WERI-Rb-1 (cell line): ENCODE data around the gene PRXL2C.

ENCODE experiments used
- DNase-seq: peaks from one replicate; pipeline ENCODE4 v3.0.0-alpha.2; 2020
- H3K27ac ChIP-seq: fragments of 250-450 bp; sonication (Bioruptor Pico); 2 replicates; pipeline ENCODE4 v1.5.1; 2020; ENCODE audit warnings: mild to moderate bottlenecking, moderate library complexity
- H3K27me3 ChIP-seq: fragments of 250-450 bp; sonication (Bioruptor Pico); 2 replicates; pipeline ENCODE4 v1.5.1; 2021; ENCODE audit warnings: mild to moderate bottlenecking, low read depth, moderate library complexity; ENCODE audit not compliant: insufficient read depth, severe bottlenecking
- H3K36me3 ChIP-seq: fragments of 250-450 bp; sonication (Bioruptor Pico); 2 replicates; pipeline ENCODE4 v1.5.1; 2020; ENCODE audit warnings: mild to moderate bottlenecking, moderate library complexity
- H3K4me3 ChIP-seq: 2 replicates; pipeline ENCODE4 v1.5.1; 2011; ENCODE audit warnings: low read depth, mild to moderate bottlenecking, control low read depth, low read length
- H3K9me3 ChIP-seq: fragments of 250-450 bp; sonication (Bioruptor Pico); 2 replicates; pipeline ENCODE4 v1.5.1; 2021; ENCODE audit warnings: mild to moderate bottlenecking, moderate library complexity; ENCODE audit not compliant: severe bottlenecking
- TF ChIP-seq, protein P1 (sequence below): IDR thresholded peaks from 2 replicates; pipeline ENCODE4 v1.5.1; 2011; ENCODE audit warnings: low read depth, mild to moderate bottlenecking, control low read depth, inconsistent platforms, low read length

The PRXL2C gene

DNA sequence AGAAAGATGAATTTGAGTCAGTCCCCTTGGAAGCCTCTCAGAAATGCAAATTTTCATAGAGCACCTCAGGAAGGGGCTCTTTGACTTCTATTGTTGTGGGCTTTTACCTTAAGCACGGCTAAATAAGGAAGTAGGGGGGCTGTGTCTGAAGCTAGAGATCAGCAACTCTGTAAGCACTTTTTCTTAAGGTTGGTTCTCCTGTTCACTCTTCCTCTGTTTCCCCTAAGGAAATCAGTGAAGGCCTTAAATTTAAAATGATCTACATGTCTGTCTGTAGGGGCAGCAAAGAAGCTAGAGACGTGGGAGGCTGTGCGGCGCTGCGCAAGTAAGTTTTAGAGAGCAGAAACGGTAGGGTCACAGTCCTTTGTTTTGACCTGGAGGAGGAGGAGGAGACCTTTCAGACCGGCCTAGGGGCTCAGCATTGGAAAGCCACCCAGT, 34.3 kb downstream of the PRXL2C start:
- TF ChIP-seq, protein P1, sequence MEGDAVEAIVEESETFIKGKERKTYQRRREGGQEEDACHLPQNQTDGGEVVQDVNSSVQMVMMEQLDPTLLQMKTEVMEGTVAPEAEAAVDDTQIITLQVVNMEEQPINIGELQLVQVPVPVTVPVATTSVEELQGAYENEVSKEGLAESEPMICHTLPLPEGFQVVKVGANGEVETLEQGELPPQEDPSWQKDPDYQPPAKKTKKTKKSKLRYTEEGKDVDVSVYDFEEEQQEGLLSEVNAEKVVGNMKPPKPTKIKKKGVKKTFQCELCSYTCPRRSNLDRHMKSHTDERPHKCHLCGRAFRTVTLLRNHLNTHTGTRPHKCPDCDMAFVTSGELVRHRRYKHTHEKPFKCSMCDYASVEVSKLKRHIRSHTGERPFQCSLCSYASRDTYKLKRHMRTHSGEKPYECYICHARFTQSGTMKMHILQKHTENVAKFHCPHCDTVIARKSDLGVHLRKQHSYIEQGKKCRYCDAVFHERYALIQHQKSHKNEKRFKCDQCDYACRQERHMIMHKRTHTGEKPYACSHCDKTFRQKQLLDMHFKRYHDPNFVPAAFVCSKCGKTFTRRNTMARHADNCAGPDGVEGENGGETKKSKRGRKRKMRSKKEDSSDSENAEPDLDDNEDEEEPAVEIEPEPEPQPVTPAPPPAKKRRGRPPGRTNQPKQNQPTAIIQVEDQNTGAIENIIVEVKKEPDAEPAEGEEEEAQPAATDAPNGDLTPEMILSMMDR = no peak
- Histone ChIP-seq H3K36me3 (0 out of 2 replicates have a peak, but pooled peaks cover 4% of the 10 kb centered on the region), H3K4me3 (no peak overlapping the region), H3K27ac (no peak overlapping the region), H3K9me3 (no peaks in the 10 kb centered on the region), H3K27me3 (no peaks in the 10 kb centered on the region)
- no peak for DNase-seq

GRCh38 chr9:96620181-96620514, 35.0 kb downstream of the PRXL2C start:
- DNase-seq = no peak
- H3K4me3 ChIP-seq = peak overlapping the region; percentile 64
- no peaks in the 10 kb centered on the region for H3K9me3 ChIP-seq
- TF ChIP-seq, protein P1 = no peak
- H3K27me3 ChIP-seq = no peaks in the 10 kb centered on the region
- H3K36me3 ChIP-seq = 0 out of 2 replicates have a peak, but pooled peaks cover 4% of the 10 kb centered on the region
- no peak overlapping the region for H3K27ac ChIP-seq

DNA sequence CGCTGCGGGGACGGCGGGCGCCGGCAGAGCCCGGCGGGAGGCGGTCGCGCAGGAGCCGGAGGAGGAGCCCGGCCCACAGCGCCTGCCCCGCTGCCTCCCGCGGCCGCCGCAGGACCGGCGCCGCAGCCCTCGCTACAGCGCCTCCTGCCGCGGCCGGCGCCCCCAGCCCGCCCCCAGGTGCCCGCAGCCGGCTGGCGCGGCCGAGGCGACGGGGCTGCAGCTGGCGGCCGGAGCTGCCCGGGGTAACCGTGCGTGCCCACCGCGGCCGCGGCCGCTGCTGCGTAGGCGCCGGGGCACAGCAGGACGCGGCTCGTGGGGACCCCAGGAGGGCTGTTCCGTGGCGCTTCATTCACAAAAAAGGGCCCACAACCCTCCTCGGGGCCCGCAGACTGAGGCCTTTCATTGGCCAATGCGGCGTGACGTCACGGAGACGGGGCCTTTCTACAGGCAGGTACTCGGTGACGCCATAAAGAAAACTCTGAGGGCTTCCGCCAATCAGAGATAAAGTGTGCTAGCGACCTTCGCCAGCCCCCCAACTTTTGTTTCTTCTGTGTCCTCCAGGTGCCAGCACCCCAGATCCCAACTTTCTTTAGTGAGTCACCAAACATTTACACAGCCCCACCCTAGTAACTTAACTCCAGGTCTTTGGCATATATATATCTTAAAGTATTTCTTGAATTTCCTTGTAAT, 35.5 kb downstream of the PRXL2C start, which contains the start of gene CDC14B:
TSS of gene CDC14B (minus strand) at position 353 of the 690 bp plus-strand sequence. CDS start 465 bp downstream, outside the sequence.
- TF ChIP-seq, protein P1 = 0 out of 2 replicates have a peak, but pooled peaks have one; percentile 16

DNA sequence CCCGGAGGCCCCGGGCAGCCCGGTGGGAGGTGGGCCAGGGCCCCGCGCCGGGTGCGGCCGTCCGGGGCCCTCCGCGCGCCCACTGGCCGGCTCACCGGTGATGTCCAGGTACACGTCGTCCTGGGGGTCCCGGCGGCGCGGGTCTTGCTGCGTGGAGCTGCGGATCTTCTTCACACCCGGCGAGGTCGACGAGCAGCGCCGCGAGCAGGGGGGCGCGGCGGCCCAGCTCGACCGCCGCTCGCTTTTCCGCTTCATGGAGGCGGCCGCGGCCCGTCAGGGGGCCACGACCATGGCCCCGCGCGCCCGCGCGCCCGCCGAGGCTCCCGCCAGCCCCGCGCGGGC, 36.0 kb downstream of the PRXL2C start:
- Histone ChIP-seq H3K27ac (no peak overlapping the region), H3K27me3 (no peaks in the 10 kb centered on the region), H3K36me3 (0 out of 2 replicates have a peak, but pooled peaks cover 4% of the 10 kb centered on the region), H3K9me3 (no peaks in the 10 kb centered on the region), H3K4me3 (peak overlapping the region; percentile 60)
- TF ChIP-seq, protein P1 = no peak
- DNase-seq = peak; percentile 25

More for the DNA sequence above, 35.5 kb downstream of the PRXL2C start, which contains the start of gene CDC14B:
- H3K27ac ChIP-seq = no peak within 1 kb of the TSS
- 0 out of 2 replicates have a peak, but pooled peaks cover 4% of the 10 kb centered on the region for H3K36me3 ChIP-seq
- no peaks in the 10 kb centered on the region for H3K9me3 ChIP-seq
- peak within 1 kb of the TSS; percentile 64 for H3K4me3 ChIP-seq
- H3K27me3 ChIP-seq = no peaks in the 10 kb centered on the region
- peak; percentile 97 for DNase-seq

- H3K27me3 ChIP-seq = no peaks in the 10 kb centered on the region
- TF ChIP-seq, protein P1 = no peak
- peak; percentile 29 for DNase-seq
- H3K36me3 ChIP-seq = 0 out of 2 replicates have a peak, but pooled peaks cover 4% of the 10 kb centered on the region
- peak overlapping the region; percentile 60 for H3K4me3 ChIP-seq
- H3K9me3 ChIP-seq = no peaks in the 10 kb centered on the region
- no peak overlapping the region for H3K27ac ChIP-seq
These were observed 36.7 kb downstream of the PRXL2C start for GRCh38 chr9:96618209-96619123.
